NCI-H345 treated with DMSO at 0.1 percent for 48 hours (cell line): Measurements from ENCODE around the gene LRRC3.
"Not testable (repeated sequence)": the region's sequence is repeated elsewhere in the genome, so short reads cannot be mapped to it uniquely, and the experiment has no call there.

ENCODE experiments used
- DNase-seq: peaks from one replicate; lab custom pipeline; 2025; ENCODE audit not compliant: unreplicated experiment; lab: John Stamatoyannopoulos, UW

Gene LRRC3

GRCh38 chr21:44494956-44495355 lies 39.6 kb downstream of the LRRC3 start:
- no peak for DNase-seq

GRCh38 chr21:44495611-44496563 lies 40.6 kb downstream of the LRRC3 start:
- DNase-seq: no peak

- peak; percentile 81 for DNase-seq
Observed at GRCh38 chr21:44496564-44497550, 41.5 kb downstream of the LRRC3 start.

GRCh38 chr21:44497703-44498126 lies 42.4 kb downstream of the LRRC3 start:
- DNase-seq: peak; percentile 78

GRCh38 chr21:44498280-44499210 lies 43.2 kb downstream of the LRRC3 start:
- DNase-seq: no peak

GRCh38 chr21:44499211-44499560 lies 43.9 kb downstream of the LRRC3 start:
- DNase-seq: no peak

GRCh38 chr21:44499631-44500030 lies 44.3 kb downstream of the LRRC3 start:
- no peak for DNase-seq

- DNase-seq: no peak
Observed at GRCh38 chr21:44500111-44500510, 44.8 kb downstream of the LRRC3 start.

- DNase-seq: no peak
Observed at GRCh38 chr21:44502171-44502958, 47.1 kb downstream of the LRRC3 start.

GRCh38 chr21:44503006-44503889 lies 47.9 kb downstream of the LRRC3 start:
- not testable (repeated sequence) for DNase-seq

GRCh38 chr21:44503901-44504399 lies 48.6 kb downstream of the LRRC3 start:
- DNase-seq: no peak

- no peak for DNase-seq
Observed at GRCh38 chr21:44505673-44506278, 50.5 kb downstream of the LRRC3 start.

- no peak for DNase-seq
Observed at GRCh38 chr21:44506279-44507255, 51.3 kb downstream of the LRRC3 start.

- no peak for DNase-seq
Observed at GRCh38 chr21:44507673-44508425, 52.5 kb downstream of the LRRC3 start.

GRCh38 chr21:44508426-44508710 lies 53.1 kb downstream of the LRRC3 start:
- no peak for DNase-seq

GRCh38 chr21:44508711-44509445 lies 53.6 kb downstream of the LRRC3 start:
- no peak for DNase-seq
